Glutamatergic neuron (in vitro differentiated cells): Measurements from ENCODE around the gene SPTBN2. TPM values are rescaled to one million over a fixed set of nuclear protein-coding genes. Genes with fewer than 3 reads are reported as not detected.

Experiments used
- DNase-seq: peaks from one replicate; pipeline ENCODE4 v3.0.0; 2022
- H3K27ac Mint-ChIP-seq: one replicate; pipeline ENCODE4 v1.8.0; 2020; ENCODE audit warnings: mild to moderate bottlenecking, mixed read lengths, inconsistent platforms; ENCODE audit not compliant: unreplicated experiment
- H3K27me3 Mint-ChIP-seq: one replicate; pipeline ENCODE4 v1.8.0; 2020; ENCODE audit warnings: mild to moderate bottlenecking, moderate library complexity, mixed read lengths, inconsistent platforms; ENCODE audit not compliant: unreplicated experiment
- H3K36me3 Mint-ChIP-seq: one replicate; pipeline ENCODE4 v1.8.0; 2020; ENCODE audit warnings: mild to moderate bottlenecking, mixed read lengths, inconsistent platforms; ENCODE audit not compliant: unreplicated experiment
- H3K4me1 Mint-ChIP-seq: one replicate; pipeline ENCODE4 v1.8.0; 2020; ENCODE audit warnings: mild to moderate bottlenecking, low read depth, mixed read lengths, inconsistent platforms; ENCODE audit not compliant: unreplicated experiment
- H3K4me3 Mint-ChIP-seq: one replicate; pipeline ENCODE4 v1.8.0; 2020; ENCODE audit warnings: mild to moderate bottlenecking, mixed read lengths, inconsistent platforms; ENCODE audit not compliant: unreplicated experiment
- H3K9me3 Mint-ChIP-seq: one replicate; pipeline ENCODE4 v1.8.0; 2020; ENCODE audit warnings: mild to moderate bottlenecking, moderate library complexity, mixed read lengths, inconsistent platforms; ENCODE audit not compliant: unreplicated experiment
- total RNA-seq: library from RNA; stranded (reverse); fragmentation: NEBNext Ultra II Directional; extraction: Animal tissue kit (Norgen Biotek cat#: 25700); gene quantifications from one replicate; pipeline ENCODE4 v1.2.1, GENCODE V29; 2021; ENCODE audit not compliant: unreplicated experiment
- TF ChIP-seq, protein P1 (sequence below): fragments of 200-600 bp; sonication (generic); IDR thresholded peaks from one replicate; pipeline ENCODE4 v1.5.0; 2021; ENCODE audit not compliant: partially characterized antibody, unreplicated experiment

SPTBN2 gene
- total RNA-seq, 1 donor from 2014 or later, result 371 TPM

- DNase-seq, result no peak
- Mint-ChIP-seq H3K27ac (peak overlapping the region; percentile 68), H3K4me1 (peaks cover 13% of the 10 kb centered on the region), H3K4me3 (no peak overlapping the region), H3K9me3 (peaks cover 13% of the 10 kb centered on the region), H3K36me3 (peaks cover 7% of the 10 kb centered on the region), H3K27me3 (peaks cover 15% of the 10 kb centered on the region)
- TF ChIP-seq, protein P1, sequence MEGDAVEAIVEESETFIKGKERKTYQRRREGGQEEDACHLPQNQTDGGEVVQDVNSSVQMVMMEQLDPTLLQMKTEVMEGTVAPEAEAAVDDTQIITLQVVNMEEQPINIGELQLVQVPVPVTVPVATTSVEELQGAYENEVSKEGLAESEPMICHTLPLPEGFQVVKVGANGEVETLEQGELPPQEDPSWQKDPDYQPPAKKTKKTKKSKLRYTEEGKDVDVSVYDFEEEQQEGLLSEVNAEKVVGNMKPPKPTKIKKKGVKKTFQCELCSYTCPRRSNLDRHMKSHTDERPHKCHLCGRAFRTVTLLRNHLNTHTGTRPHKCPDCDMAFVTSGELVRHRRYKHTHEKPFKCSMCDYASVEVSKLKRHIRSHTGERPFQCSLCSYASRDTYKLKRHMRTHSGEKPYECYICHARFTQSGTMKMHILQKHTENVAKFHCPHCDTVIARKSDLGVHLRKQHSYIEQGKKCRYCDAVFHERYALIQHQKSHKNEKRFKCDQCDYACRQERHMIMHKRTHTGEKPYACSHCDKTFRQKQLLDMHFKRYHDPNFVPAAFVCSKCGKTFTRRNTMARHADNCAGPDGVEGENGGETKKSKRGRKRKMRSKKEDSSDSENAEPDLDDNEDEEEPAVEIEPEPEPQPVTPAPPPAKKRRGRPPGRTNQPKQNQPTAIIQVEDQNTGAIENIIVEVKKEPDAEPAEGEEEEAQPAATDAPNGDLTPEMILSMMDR, result no peak
Measured at GRCh38 chr11:66688561-66689534, 40.2 kb downstream of the SPTBN2 start.

DNA sequence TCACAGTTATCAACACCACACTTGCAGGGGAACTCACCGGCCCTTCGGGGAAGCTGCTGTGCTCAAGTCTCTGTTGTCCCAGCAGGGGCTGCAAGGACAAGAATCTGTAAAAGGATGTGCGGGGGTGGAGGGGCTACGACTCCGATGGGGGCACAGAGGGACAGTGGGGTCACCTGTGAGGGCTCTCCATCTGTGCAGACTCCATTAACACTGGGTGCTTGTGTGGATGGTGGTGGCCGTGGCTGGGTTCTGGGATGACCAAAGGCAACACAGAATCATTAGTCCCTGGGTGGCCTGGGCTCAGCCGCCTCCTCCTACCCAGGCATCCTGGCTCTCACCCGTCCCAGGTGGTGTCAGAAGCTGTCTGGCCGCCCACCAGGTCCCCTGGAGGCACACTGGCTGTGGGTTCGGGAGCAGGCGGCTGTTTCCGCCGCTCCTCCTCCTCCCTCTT lies 41.2 kb downstream of the SPTBN2 start:
- DNase-seq, result no peak
- H3K9me3 Mint-ChIP-seq, result peaks cover 20% of the 10 kb centered on the region
- H3K36me3 Mint-ChIP-seq, result peaks cover 7% of the 10 kb centered on the region
- peaks cover 13% of the 10 kb centered on the region for H3K4me1 Mint-ChIP-seq
- H3K27ac Mint-ChIP-seq, result peak overlapping the region; percentile 70
- H3K27me3 Mint-ChIP-seq, result peaks cover 21% of the 10 kb centered on the region
- H3K4me3 Mint-ChIP-seq, result no peak overlapping the region
- TF ChIP-seq, protein P1, result no peak

GRCh38 chr11:66686801-66687750 lies 41.9 kb downstream of the SPTBN2 start:
- Mint-ChIP-seq H3K36me3 (peaks cover 7% of the 10 kb centered on the region), H3K27ac (peak overlapping the region; percentile 70), H3K9me3 (peaks cover 20% of the 10 kb centered on the region), H3K4me1 (peaks cover 13% of the 10 kb centered on the region), H3K27me3 (peaks cover 21% of the 10 kb centered on the region), H3K4me3 (no peak overlapping the region)
- TF ChIP-seq, protein P1, result no peak
- DNase-seq, result no peak

GRCh38 chr11:66686100-66686785 lies 42.8 kb downstream of the SPTBN2 start:
- H3K36me3 Mint-ChIP-seq, result peaks cover 7% of the 10 kb centered on the region
- DNase-seq, result no peak
- peaks cover 23% of the 10 kb centered on the region for H3K9me3 Mint-ChIP-seq
- H3K4me1 Mint-ChIP-seq, result peaks cover 13% of the 10 kb centered on the region
- H3K27ac Mint-ChIP-seq, result peak overlapping the region; percentile 79
- peaks cover 18% of the 10 kb centered on the region for H3K27me3 Mint-ChIP-seq
- H3K4me3 Mint-ChIP-seq, result no peak overlapping the region
- TF ChIP-seq, protein P1, result no peak
